Stimulated activated CD8-positive, alpha-beta memory T cell treated with anti-CD3 and anti-CD28 coated beads, Interleukin-15, amount 100 ng/mL, for 1 hour (primary cell): ENCODE results near the gene RIC8A.

Experiments
- DNase-seq: peaks from one replicate; pipeline ENCODE4 v3.0.0-alpha.2; 2020; ENCODE audit warnings: low read depth

Gene RIC8A

DNA sequence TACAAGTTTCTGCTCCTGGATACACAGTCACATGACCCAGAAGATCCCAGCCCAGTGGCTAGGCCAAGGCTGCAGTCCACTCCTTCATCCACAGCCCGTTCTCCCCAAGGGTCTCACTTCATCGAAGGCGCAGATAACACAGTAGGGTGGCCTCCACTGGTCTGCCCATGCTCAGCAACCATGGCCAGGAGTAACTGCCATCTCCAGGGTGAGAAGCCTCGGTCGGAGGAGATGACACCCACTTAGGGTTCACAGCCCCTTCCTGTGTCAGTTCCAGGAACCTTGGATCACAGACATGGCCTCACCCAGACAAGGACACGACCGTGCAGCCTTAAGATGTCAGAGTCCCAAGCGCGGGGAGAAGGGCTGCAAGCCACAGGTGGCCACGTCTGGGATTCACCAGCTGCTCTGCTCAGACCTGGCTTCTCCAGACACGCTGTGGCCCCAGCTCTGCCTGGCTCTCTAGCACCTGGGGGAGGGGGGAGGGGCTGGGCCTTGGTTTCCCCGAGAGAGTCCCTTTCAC is 2.9 kb upstream of the RIC8A start:
- no peak for DNase-seq

DNA sequence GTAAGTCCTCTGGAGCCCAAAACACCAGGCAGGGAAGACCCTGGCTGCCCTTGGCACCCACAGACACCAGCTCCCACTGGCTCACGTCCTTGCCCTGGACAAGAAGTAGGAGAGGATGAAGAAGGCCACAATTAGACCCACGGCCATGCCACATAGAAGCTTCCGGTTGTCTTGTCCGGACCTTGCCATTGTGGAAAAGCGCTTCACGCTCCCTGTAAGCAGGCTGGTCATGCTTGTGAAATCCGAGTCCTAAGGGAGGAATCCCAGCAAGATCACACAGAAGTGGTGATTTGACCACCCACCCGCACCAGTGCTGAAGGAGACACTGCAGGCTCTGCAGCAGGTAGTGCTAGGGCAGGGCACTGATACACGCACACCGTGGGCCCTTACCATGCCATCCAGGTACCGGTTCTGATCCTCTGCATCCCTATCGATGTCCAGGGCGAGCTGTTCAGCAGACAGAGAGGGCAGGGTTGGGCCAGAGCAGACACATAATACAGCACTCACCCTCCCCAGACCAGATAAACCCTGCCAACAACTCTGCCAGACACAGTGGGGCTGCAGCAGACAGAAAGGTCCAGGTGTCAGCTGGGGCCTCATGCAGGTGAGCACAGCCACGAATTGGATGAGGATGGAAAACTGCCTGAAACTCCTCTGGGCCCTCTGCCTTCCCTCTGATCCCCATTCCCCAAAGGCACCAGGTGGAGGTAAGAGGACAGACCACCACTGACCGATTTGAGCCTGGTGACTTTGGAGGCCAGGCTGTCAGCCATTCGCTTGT is 2.1 kb upstream of the RIC8A start:
- no peak for DNase-seq

DNA sequence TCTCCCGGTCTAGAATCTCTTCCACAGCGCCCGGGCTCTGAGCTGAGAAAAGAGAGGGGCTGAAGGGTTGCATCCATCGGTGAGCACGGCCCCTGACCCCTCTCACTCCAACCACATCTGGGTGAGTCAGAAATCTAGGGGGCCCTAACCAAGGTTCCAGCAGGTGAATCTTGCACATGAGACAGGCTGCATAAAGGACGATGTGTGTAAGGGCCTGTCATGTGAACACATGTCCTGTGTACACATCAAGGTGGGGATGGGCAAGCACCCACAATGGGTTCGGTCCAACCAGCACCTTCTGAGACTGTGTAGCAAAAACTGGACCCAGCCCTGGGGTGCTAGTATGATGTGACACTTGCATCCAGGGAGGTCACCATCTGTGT is 1.5 kb upstream of the RIC8A start:
- DNase-seq, result no peak

DNA sequence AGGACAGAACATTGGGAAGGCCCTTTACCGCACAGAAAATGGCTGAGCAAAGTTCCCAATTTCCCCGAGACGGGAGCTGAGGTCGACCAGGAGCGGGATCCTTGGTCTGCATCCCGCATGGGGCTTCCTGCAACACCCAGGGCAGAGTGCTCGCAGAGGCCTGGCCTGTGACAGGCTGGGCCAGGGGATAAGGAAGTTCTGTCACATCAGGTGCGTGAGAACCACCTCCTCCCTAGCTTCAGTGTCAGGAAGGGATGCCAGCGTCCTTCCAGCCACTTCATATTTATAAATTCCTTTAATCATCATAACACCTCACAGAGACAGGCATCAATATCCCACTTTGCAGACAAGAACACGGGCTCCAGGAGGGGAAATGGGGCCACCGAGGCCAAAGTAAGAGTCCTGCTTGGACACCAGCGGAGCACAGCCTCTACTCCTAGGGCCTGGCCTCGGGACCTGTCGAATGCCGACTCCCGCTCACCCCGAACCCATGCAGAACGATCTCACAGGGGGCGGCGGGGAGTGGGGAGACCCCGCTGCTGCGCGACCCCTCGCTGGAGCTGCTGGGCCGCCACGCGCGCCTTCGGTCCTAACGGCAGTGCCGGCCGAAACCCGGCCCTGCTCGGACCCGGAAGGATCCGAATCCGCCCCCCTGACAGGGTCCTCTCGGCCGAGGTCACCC is 841 bp upstream of the RIC8A start:
- DNase-seq, result no peak

DNA sequence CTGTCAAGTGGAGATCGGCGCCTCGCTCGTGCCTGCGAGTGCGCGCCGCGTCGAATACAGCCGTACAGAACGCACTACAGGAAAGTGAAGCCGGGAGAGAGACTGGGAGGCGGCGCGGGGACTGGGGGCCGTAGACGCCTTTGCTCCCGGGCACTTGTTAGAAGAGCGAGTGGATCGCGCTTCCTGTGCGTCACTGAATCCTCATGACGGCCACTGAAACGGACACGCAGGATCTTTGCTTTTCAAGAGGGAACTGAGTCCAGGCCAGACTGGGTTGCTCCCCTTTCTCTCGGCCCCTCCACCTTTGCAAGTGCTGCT is 314 bp downstream of the RIC8A start:
- no peak for DNase-seq

DNA sequence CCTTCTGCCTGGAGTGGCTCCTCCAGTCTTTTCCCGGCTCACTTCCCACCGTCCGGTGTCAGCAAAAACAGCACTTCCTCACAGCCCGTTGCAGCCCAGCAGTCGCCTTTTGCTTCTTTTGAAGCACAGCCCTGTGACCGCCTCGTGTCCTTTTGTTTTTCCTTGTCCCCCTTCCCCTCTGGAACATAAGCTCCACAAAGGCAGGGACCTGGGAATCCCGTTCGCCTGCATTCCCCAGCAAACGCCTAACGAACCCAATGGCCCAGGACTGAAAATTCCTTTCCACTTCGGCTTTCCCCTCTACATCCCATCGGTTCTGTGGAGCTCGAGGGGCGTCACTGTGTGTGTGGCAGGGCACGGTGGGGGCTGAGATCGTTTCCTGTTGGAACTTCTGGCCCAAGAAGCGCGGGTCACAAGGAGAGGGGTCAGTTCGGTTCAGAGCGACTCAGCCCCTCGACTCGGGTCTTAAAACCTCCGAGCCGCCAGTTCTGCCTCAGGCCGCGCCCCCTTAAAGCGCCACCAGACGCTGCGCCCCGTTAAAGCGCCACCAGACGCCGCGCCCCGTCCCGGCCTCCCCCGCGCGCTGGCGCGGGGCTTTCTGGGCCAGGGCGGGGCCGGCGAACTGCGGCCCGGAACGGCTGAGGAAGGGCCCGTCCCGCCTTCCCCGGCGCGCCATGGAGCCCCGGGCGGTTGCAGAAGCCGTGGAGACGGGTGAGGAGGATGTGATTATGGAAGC is 841 bp downstream of the RIC8A start:
- DNase-seq, result peak; percentile 52

DNA sequence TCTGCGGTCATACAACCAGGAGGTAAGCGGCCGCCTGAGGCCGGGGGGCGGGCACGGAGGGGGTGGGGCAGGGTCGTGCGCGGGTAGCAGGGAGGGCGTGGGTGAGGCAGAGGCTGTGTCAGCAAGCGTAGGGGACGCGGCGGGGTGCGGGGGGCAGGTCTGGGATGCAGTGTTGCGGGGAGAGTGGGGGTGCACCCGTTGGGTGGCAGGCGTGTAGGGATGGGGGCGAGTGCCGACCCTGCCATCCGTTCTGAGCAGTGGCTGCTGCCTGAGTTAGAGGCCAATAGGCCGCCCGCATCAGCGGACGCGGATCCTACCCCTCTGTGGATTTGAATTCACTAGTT is 1.4 kb downstream of the RIC8A start:
- DNase-seq, result no peak

DNA sequence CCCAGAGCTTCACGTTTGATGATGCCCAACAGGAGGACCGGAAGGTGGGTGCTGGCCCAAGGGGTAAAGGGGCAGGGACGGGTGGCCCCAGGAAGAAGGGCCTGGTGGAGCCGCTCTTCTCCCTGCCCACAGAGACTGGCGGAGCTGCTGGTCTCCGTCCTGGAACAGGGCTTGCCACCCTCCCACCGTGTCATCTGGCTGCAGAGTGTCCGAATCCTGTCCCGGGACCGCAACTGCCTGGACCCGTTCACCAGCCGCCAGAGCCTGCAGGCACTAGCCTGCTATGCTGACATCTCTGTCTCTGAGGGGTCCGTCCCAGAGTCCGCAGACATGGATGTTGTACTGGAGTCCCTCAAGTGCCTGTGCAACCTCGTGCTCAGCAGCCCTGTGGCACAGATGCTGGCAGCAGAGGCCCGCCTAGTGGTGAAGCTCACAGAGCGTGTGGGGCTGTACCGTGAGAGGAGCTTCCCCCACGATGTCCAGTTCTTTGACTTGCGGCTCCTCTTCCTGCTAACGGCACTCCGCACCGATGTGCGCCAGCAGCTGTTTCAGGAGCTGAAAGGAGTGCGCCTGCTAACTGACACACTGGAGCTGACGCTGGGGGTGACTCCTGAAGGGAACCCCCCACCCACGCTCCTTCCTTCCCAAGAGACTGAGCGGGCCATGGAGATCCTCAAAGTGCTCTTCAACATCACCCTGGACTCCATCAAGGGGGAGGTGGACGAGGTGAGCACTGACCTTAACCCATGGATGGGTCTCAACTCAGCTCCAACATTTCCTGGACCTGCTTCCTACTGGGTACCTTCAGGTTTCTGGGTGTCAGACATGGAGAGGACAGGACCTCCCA is 2.0 kb downstream of the RIC8A start:
- no peak for DNase-seq

DNA sequence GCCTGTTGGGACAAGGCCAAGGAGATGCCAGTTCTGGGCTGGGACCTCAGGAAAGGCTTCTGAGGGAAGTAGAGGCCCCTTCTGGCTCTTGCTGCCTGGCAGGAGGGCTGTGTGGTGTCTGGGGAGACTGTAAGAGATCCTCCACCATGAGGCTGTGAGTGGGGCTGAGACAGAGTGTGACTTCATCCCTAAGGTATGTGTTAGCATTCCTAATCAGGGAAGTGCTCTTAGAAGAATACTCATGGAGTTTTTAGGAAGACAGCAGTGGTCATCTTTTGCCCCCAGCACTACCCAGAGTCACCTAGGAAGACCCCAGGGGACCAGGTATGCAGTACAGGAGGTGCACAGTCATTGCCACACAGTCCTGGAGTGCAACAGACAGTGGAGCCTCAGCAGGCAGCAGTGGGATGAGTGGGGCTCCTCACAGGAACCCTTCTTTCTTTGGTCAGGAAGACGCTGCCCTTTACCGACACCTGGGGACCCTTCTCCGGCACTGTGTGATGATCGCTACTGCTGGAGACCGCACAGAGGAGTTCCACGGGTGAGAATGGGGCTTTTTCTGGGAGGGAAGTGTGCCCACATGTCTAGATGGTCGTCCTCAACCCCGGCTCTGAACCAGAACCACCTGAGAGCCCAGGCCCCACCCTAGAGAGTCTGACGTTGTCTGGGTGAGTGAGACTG is 2.8 kb downstream of the RIC8A start:
- no peak for DNase-seq

DNA sequence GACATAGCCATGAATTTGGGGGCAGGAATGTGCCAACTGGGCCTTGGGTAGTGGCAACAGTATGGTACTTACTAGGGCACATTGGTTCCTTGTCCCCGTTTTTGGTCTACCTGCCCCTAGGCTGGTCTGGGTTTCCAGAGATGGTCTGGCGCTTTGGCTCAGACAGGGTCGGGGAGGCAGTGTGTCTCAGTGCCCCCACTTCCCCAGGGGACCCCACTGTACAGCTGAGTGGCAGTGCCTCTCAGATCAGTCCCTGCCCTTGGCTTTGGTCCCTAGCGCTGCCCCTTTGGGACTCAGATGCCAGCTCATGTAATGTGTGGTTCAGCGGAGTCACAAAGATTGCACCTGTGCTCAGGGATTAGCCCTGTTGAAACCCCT is 3.3 kb downstream of the RIC8A start:
- DNase-seq, result no peak

DNA sequence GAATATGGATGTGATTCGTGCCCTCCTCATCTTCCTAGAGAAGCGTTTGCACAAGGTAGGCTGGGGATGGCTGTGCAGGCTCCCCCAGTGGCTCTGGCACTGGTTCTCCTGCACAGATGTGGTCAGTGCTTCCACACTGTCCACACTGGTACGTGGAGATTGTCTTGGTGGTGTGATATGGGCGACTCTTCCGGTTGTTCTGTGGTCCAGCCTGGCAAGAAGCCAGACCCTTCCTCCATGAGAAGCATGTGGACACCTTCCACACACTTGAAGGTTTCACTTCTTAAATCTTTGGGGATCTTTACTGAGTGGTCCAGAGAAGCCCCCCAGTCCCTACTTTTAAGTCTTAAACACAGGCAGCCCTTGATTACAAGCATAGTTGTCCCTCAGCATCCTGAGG is 3.8 kb downstream of the RIC8A start:
- no peak for DNase-seq

DNA sequence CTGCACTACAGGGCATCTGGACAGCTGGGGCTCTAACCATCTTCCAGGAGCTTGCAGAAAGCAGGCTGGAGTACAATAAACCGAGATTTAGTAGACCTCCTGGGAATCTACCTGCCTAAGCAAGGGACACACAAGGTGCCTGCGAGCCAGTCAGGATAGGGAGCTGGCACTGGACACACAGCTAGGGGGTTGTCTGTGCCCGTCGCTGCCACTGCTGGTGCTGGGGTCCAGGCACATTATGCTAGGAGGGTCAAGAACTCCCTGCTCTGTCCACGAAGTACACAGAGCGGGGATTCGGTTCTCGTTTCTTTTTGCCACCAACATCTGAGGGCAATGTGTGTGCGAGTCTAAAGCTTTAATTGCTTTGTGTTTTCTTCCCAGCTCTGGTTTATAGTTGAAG is 4.2 kb downstream of the RIC8A start:
- DNase-seq, result no peak

DNA sequence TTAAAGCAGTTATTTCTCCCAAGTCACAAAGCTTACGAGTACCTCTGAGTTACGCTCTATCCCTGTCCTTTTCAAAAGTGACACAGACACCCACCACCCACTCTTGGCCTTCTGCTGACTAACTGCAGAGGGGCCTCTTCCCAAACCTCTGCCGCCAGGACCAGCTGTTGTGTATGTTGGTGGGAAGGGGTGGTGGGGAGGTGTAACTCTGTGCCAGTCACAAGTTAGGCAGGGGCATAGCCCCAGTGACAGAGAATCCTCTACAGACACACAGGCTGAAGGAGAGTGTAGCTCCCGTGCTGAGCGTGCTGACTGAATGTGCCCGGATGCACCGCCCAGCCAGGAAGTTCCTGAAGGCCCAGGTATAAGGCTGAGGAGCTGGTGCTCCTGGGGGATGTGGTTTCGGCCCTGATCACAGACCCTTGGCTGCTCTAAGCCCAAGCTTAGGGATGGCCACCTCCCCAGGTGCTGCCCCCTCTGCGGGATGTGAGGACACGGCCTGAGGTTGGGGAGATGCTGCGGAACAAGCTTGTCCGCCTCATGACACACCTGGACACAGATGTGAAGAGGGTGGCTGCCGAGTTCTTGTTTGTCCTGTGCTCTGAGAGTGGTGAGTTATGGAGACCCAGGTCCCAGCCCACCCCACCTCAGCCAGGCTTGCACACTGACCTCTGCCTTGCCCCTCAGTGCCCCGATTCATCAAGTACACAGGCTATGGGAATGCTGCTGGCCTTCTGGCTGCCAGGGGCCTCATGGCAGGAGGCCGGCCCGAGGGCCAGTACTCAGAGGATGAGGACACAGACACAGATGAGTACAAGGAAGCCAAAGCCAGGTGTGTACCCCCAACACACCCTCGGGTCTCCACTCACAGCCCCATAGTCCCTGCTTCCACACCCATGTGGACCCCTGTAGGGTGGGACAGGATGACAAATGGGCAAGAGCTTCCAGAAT is 4.9 kb downstream of the RIC8A start:
- no peak for DNase-seq

DNA sequence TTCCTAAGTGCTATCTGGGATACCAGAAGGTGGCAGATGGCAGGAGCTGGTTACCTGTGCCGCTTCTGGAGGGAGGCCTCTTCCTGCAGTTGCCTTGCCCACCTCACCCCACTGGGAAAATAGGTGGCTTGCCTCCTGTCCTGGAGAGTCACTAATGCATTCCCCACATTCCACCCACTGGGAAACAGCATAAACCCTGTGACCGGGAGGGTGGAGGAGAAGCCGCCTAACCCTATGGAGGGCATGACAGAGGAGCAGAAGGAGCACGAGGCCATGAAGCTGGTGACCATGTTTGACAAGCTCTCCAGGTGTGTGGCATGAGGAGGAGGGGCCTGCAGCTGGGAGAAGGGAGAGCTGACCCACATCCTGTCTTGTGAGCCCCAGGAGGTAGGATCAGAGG is 5.6 kb downstream of the RIC8A start:
- DNase-seq, result no peak

DNA sequence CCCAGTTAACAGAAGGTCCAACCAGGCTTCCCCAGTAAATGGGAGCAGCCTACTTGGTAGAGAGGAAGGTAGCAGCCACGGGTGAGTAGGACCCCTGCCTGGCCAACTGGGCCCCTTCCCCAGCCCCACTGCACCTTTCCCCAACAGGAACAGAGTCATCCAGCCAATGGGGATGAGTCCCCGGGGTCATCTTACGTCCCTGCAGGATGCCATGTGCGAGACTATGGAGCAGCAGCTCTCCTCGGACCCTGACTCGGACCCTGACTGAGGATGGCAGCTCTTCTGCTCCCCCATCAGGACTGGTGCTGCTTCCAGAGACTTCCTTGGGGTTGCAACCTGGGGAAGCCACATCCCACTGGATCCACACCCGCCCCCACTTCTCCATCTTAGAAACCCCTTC is 6.6 kb downstream of the RIC8A start:
- no peak for DNase-seq

DNA sequence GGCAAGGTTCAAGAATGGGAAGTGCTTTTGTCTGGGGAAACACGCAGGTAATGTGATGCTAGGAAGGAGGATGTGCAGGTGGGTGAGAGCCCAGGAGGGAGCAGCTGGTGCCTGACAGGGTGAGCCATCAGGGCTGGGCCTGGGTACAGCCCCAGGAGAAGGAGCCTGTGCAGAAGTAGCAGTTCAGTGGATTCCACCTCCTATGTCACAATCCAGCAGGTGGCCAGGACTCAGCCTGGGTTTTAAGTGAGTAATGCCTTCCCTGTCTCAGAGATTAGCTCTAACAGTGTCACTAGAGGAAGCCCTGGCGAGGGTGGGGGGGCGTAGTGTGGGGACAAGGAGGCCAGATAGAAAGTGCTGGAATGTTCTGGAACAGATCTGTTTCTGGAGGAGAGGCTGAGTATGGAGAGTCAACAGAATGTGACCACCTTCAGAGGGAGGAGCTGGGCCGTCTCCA is 8.1 kb downstream of the RIC8A start:
- no peak for DNase-seq

DNA sequence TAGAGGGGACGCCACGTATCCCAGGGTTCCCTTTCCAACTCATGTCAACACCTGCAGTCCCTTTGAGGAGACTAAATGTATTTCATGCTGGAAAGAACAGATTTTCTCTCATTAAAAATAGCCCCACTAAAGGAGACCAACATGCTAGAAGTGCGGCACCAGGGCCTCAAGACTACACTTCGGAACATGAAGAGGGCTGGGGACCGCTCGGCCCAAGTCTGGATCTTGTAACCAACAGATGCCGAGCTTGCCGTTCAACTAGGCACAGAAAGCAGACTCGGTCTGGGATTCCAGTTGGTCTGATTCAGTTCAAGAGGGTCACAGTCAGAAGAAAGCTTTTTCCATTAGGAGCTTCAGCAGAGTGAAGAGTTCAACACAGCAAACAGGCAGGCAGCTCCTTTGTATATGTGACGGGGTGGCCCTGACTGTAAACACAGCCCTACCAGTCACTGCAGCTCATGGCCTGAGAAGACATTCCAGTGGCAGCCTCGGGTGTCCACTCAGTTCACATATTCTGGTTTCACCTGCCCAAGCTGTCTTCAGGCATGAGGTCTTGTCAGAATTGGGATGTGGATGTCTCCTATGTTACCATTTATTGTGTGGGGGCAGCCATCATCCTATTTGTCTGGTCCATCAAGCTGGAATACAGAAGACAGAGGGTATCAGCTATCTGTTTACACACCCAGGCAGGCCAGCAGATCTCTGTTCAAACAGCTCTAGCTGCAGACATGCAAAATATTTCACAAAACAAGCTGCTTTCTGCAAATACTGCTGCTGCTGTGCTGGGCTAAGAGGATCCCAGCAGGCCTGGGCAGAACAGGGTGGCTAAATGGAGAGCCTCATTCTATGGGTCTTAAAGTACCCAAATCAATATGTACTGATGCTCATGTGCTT is 8.8 kb downstream of the RIC8A start:
- DNase-seq, result no peak

DNA sequence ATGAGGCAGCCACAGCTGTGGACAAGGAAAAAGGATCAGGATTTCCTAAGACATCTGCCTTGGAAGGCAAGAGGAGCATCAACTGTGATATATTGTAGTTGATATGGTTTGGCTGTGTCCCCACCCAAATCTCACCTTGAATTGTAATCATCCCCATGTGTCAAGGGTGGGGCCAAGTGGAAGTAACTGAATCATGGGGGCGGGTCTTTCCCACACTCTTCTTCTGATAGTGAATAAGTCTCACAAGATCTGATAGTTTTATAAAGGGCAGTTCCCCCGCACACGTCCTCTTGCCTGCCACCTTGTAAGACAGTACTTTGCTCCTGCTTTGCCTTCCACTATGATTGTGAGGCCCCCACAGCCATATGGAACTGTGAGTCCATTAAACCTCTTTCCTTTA is 10.2 kb downstream of the RIC8A start:
- no peak for DNase-seq

DNA sequence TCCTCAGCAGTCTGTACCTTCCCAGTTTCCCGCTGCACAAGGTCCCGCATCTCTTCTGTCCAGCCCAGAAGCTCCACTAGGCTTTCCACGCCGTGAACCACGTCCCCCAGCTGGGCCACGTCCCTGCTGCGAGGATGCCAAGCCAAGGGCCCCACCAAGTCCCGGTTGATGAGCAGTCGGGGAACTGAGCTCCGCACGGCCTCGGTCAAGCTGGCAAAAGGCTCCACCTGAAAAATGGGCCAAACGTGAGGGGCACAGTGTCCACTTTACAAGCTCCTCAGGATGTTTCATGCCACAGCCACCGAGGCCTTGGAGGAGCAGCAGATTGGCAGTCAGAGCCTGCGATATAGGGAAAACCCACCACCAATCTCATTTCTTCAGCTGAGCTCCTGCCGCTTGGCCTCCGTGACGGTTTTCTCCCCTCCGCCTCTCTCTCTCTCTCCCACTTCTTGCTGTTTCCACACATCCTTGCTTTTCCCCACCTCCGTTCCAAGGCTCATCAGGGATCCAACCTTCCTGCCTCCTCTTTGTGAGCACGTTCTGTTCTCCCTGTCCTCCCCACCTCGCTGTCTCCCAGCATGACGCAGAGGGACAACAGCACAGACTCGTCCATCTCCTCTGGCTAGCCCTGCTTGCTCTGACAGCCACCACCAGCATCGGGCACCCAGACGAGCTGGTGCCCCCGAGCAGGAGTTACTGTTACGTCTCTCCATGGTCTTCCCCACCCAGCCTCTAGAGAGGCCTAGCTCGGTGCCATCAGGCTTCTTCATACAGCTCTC is 11.5 kb downstream of the RIC8A start:
- DNase-seq, result no peak
